Colonic mucosa (tissue), 4 donors: ENCODE results near the gene SHLD2. TPM values are rescaled to one million over a fixed set of nuclear protein-coding genes. Genes with fewer than 3 reads are reported as not detected.

Experiments
- DNase-seq: peaks from one replicate; pipeline ENCODE4 v3.0.0-alpha.2; 2020
- H3K27ac ChIP-seq: fragments of 200-600 bp; one replicate; pipeline ENCODE4 v1.8.0; 2021
- H3K27me3 ChIP-seq: fragments of 200-600 bp; one replicate; pipeline ENCODE4 v1.8.0; 2021
- H3K36me3 ChIP-seq: fragments of 200-600 bp; one replicate; pipeline ENCODE4 v1.8.0; 2021
- H3K4me1 ChIP-seq: fragments of 200-600 bp; one replicate; pipeline ENCODE4 v1.8.0; 2021; ENCODE audit warnings: mild to moderate bottlenecking
- H3K4me3 ChIP-seq: fragments of 200-600 bp; one replicate; pipeline ENCODE4 v1.8.0; 2021
- H3K9ac ChIP-seq, 2 donors: one replicate each; pipeline ENCODE4 v1.7.0; 2013; ENCODE audit warnings: control low read depth in 2 of 2, low read depth in 2 of 2, low read length in 2 of 2
- H3K9me3 ChIP-seq: fragments of 200-600 bp; one replicate; pipeline ENCODE4 v1.8.0; 2021
- CTCF ChIP-seq: fragments of 200-600 bp; IDR thresholded peaks from one replicate; pipeline ENCODE4 v1.8.0; 2022; ENCODE audit warnings: antibody characterized with exemption, mild to moderate bottlenecking
- intact Hi-C: fragments of 100-400 bp; cut with DNase I; formaldehyde crosslinking; loops from one replicate; pipeline ENCODE4 v1.14.1; 2022
- total RNA-seq, 2 donors: library from RNA; stranded (reverse); fragmentation: NEBNext Ultra II Directional in 1 of 2; extraction: Animal tissue kit (Norgen Biotek cat#: 25700) in 1 of 2; gene quantifications; one replicate each; pipeline ENCODE4 v1.2.1, GENCODE V29; 2021
- donor health status: healthy.
- donor health status: DM: no; HTN: no; CAD: no.
- donor health status: DM: no; HTN: no; CAD: no.

Gene SHLD2
- total RNA-seq, result 10 to 100 TPM; 27.8 to 28.3 TPM

- intact Hi-C loops, result loop anchor here (10.0 kb wide), 1 partner anchor 120 kb away; no protein-coding TSS in a partner anchor
- no peaks in the 10 kb centered on the region for H3K36me3 ChIP-seq
- H3K9me3 ChIP-seq, result no peaks in the 10 kb centered on the region
- TF ChIP-seq CTCF, result no peak
- H3K27ac ChIP-seq, result peak within 1 kb of the TSS; percentile 92
- no peaks in the 10 kb centered on the region for H3K27me3 ChIP-seq
- H3K4me3 ChIP-seq, result peak within 1 kb of the TSS; percentile 60
- DNase-seq, result peak; percentile 95
- no peaks in the 10 kb centered on the region for H3K4me1 ChIP-seq
- H3K9ac ChIP-seq, result peak within 1 kb of the TSS; percentile 87 to 100
Observed at GRCh38 chr10:87094373-87095235, at the start of gene SHLD2, which contains the start of gene GLUD1. SHLD2 (plus strand) TSS chr10:87095206; CDS start chr10:87151355, 56,149 bp downstream. GLUD1 (minus strand) TSS chr10:87094843; CDS start chr10:87094769, 74 bp downstream.

GRCh38 chr10:87045434-87045938, 49.5 kb upstream of the SHLD2 start:
- H3K4me1 ChIP-seq, result no peaks in the 10 kb centered on the region
- intact Hi-C loops, result no loop called here
- H3K9ac ChIP-seq, result no peak overlapping the region
- H3K9me3 ChIP-seq, result no peaks in the 10 kb centered on the region
- TF ChIP-seq CTCF, result no peak
- no peak overlapping the region for H3K4me3 ChIP-seq
- no peak for DNase-seq
- no peaks in the 10 kb centered on the region for H3K27me3 ChIP-seq
- H3K27ac ChIP-seq, result no peak overlapping the region
- H3K36me3 ChIP-seq, result no peaks in the 10 kb centered on the region

- no peak for DNase-seq
- no peak overlapping the region for H3K27ac ChIP-seq
- H3K9me3 ChIP-seq, result no peaks in the 10 kb centered on the region
Observed at GRCh38 chr10:87053111-87053510, 41.9 kb upstream of the SHLD2 start.

GRCh38 chr10:87053577-87054181, 41.3 kb upstream of the SHLD2 start:
- H3K9me3 ChIP-seq, result no peaks in the 10 kb centered on the region
- no peak for TF ChIP-seq CTCF
- H3K4me3 ChIP-seq, result no peak overlapping the region
- H3K27me3 ChIP-seq, result no peaks in the 10 kb centered on the region
- H3K4me1 ChIP-seq, result no peaks in the 10 kb centered on the region
- DNase-seq, result no peak
- peaks cover 8% of the 10 kb centered on the region for H3K36me3 ChIP-seq
- intact Hi-C loops, result no loop called here
- H3K27ac ChIP-seq, result no peak overlapping the region
- no peak overlapping the region for H3K9ac ChIP-seq

More at GRCh38 chr10:87053111-87053510, 41.9 kb upstream of the SHLD2 start:
- TF ChIP-seq CTCF, result no peak
- H3K27me3 ChIP-seq, result no peaks in the 10 kb centered on the region
- peaks cover 8% of the 10 kb centered on the region for H3K36me3 ChIP-seq
- H3K4me3 ChIP-seq, result no peak overlapping the region
- intact Hi-C loops, result no loop called here
- no peaks in the 10 kb centered on the region for H3K4me1 ChIP-seq
- H3K9ac ChIP-seq, result no peak overlapping the region

GRCh38 chr10:87054373-87055295, 40.4 kb upstream of the SHLD2 start:
- Histone ChIP-seq H3K27ac (no peak overlapping the region), H3K9me3 (no peaks in the 10 kb centered on the region), H3K4me3 (no peak overlapping the region), H3K27me3 (no peaks in the 10 kb centered on the region), H3K9ac (no peak overlapping the region), H3K4me1 (no peaks in the 10 kb centered on the region), H3K36me3 (peaks cover 8% of the 10 kb centered on the region)
- DNase-seq, result no peak
- TF ChIP-seq CTCF, result no peak
- intact Hi-C loops, result no loop called here
